ENCODE data around the gene MYO1D. TPM values are rescaled to one million over a fixed set of nuclear protein-coding genes. Genes with fewer than 3 reads are reported as not detected.
A peak's percentile ranks its signal among the peaks of the same experiment; 100 is the strongest.

Gene MYO1D
- total RNA-seq, 4 donors from 2014 or later: 36.9 to 49.2 (median 39.5) TPM

- TF ChIP-seq CTCF (IDR thresholded peaks at IDR 0.05): no peak
- ATAC-seq (ENCODE audit: low FRiP score): no peak
These were observed 105.5 kb downstream of the MYO1D start for GRCh38 chr17:32771396-32771795.

GRCh38 chr17:32769846-32770245 lies 107.1 kb downstream of the MYO1D start:
- no peak for TF ChIP-seq CTCF (IDR thresholded peaks at IDR 0.05)
- no peak for ATAC-seq (ENCODE audit: low FRiP score)

More at GRCh38 chr17:32771396-32771795, 105.5 kb downstream of the MYO1D start:
- DNase-seq (ENCODE audit: low spot score): no peak

GRCh38 chr17:32763855-32764439 lies 113.0 kb downstream of the MYO1D start:
- TF ChIP-seq CTCF (IDR thresholded peaks at IDR 0.05): no peak
- no peak for DNase-seq (ENCODE audit: low spot score)
- no peak for ATAC-seq (ENCODE audit: low FRiP score)

More at GRCh38 chr17:32769846-32770245, 107.1 kb downstream of the MYO1D start:
- no peak for DNase-seq (ENCODE audit: low spot score)

- DNase-seq (ENCODE audit: low spot score) (no peak), ATAC-seq (ENCODE audit: low FRiP score) (no peak)
These were observed 117.4 kb downstream of the MYO1D start for GRCh38 chr17:32759476-32759875.

GRCh38 chr17:32757963-32758362 lies 119.0 kb downstream of the MYO1D start:
- no peak for TF ChIP-seq CTCF (IDR thresholded peaks at IDR 0.05)
- ATAC-seq (ENCODE audit: low FRiP score) (no peak), DNase-seq (ENCODE audit: low spot score) (no peak)

More at GRCh38 chr17:32759476-32759875, 117.4 kb downstream of the MYO1D start:
- no peak for TF ChIP-seq CTCF (IDR thresholded peaks at IDR 0.05)

- no peak for TF ChIP-seq CTCF (IDR thresholded peaks at IDR 0.05)
- no peak for ATAC-seq (ENCODE audit: low FRiP score)
- DNase-seq (ENCODE audit: low spot score): no peak
These were observed 120.2 kb downstream of the MYO1D start for GRCh38 chr17:32756696-32757095.

- DNase-seq (ENCODE audit: low spot score): no peak
- TF ChIP-seq CTCF (IDR thresholded peaks at IDR 0.05): no peak
These were observed 121.7 kb downstream of the MYO1D start for GRCh38 chr17:32755045-32755805.

More at GRCh38 chr17:32755045-32755805, 121.7 kb downstream of the MYO1D start:
- peak; percentile 82 for ATAC-seq (ENCODE audit: low FRiP score)

All from omental fat pad (tissue), 4 donors.